ENCODE results near the gene TEX22. TPM values are rescaled to one million over a fixed set of nuclear protein-coding genes. Genes with fewer than 3 reads are reported as not detected.

TEX22 gene
- total RNA-seq, 2 donors from 2014 or later, result 0.33 TPM; not detected in 1

DNA sequence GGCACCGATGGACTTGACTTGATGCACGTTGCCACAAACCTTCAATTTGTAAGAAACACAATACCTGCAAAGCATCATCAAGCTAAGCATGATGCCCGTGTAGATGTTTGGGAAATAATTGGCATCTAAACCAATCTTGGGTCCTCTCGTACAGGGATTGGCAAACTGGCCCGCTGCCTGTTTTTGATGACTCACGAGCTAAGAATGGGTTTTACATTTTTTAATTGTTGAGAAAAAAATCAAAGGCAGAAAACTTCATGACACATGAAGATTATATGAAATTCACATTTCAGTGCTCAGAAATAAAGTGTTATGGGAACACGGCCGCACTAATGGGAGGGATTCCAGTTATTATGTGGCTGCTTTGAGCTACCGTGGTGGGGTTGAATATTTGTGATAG is 32.2 kb downstream of the TEX22 start:
- no peak overlapping the region for H3K4me3 ChIP-seq
- DNase-seq (peak in 2 of 4 donors; percentile 49 to 58), ATAC-seq (peak; percentile 25)
- TF ChIP-seq, protein P1, sequence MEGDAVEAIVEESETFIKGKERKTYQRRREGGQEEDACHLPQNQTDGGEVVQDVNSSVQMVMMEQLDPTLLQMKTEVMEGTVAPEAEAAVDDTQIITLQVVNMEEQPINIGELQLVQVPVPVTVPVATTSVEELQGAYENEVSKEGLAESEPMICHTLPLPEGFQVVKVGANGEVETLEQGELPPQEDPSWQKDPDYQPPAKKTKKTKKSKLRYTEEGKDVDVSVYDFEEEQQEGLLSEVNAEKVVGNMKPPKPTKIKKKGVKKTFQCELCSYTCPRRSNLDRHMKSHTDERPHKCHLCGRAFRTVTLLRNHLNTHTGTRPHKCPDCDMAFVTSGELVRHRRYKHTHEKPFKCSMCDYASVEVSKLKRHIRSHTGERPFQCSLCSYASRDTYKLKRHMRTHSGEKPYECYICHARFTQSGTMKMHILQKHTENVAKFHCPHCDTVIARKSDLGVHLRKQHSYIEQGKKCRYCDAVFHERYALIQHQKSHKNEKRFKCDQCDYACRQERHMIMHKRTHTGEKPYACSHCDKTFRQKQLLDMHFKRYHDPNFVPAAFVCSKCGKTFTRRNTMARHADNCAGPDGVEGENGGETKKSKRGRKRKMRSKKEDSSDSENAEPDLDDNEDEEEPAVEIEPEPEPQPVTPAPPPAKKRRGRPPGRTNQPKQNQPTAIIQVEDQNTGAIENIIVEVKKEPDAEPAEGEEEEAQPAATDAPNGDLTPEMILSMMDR (IDR thresholded peaks at IDR 0.05), result no peak
- TF ChIP-seq POLR2A (IDR thresholded peaks at IDR 0.05), result no peak
- peaks cover 6% of the 10 kb centered on the region for H3K4me1 ChIP-seq
- intact Hi-C loops (cut with DNase I), result no loop called here
- WGBS, 2 donors, result 54 to 62% methylated on average over 9 of the region's 9 CpGs
- H3K36me3 ChIP-seq (replicated peaks in 1 of 2; ENCODE audit: insufficient read depth in 1 of 2, low read depth in 2 of 2), result no peaks in the 10 kb centered on the region
- H3K9me3 ChIP-seq, result no peaks in the 10 kb centered on the region
- H3K27ac ChIP-seq, result peak overlapping the region in 2 of 4 donors; percentile 39 to 40
- no peaks in the 10 kb centered on the region for H3K27me3 ChIP-seq

GRCh38 chr14:105431256-105431655 is 32.9 kb downstream of the TEX22 start:
- DNase-seq, result no peak
- ATAC-seq, result no peak
- 90 to 100% methylated on average over 1 of the region's 1 CpG for WGBS, 2 donors
- H3K4me3 ChIP-seq, result no peak overlapping the region
- intact Hi-C loops (cut with DNase I), result no loop called here
- peak overlapping the region in 2 of 4 donors; percentile 39 to 40 for H3K27ac ChIP-seq
- H3K27me3 ChIP-seq, result no peaks in the 10 kb centered on the region
- H3K36me3 ChIP-seq (replicated peaks in 1 of 2; ENCODE audit: insufficient read depth in 1 of 2, low read depth in 2 of 2), result no peaks in the 10 kb centered on the region
- TF ChIP-seq, protein P1 (IDR thresholded peaks at IDR 0.05), result no peak
- TF ChIP-seq POLR2A (IDR thresholded peaks at IDR 0.05), result no peak
- H3K4me1 ChIP-seq, result peaks cover 6% of the 10 kb centered on the region
- H3K9me3 ChIP-seq, result no peaks in the 10 kb centered on the region

GRCh38 chr14:105432657-105433056 is 34.3 kb downstream of the TEX22 start:
- intact Hi-C loops (cut with DNase I), result no loop called here
- Histone ChIP-seq H3K27ac (no peak overlapping the region), H3K27me3 (no peaks in the 10 kb centered on the region), H3K4me3 (no peak overlapping the region), H3K36me3 (replicated peaks in 1 of 2; ENCODE audit: insufficient read depth in 1 of 2, low read depth in 2 of 2) (no peaks in the 10 kb centered on the region), H3K4me1 (peaks cover 6% of the 10 kb centered on the region), H3K9me3 (no peaks in the 10 kb centered on the region)
- ATAC-seq (no peak), DNase-seq (no peak)
- TF ChIP-seq POLR2A (IDR thresholded peaks at IDR 0.05), result no peak
- TF ChIP-seq, protein P1 (IDR thresholded peaks at IDR 0.05), result no peak
- 87 to 90% methylated on average over 12 of the region's 12 CpGs for WGBS, 2 donors

DNA sequence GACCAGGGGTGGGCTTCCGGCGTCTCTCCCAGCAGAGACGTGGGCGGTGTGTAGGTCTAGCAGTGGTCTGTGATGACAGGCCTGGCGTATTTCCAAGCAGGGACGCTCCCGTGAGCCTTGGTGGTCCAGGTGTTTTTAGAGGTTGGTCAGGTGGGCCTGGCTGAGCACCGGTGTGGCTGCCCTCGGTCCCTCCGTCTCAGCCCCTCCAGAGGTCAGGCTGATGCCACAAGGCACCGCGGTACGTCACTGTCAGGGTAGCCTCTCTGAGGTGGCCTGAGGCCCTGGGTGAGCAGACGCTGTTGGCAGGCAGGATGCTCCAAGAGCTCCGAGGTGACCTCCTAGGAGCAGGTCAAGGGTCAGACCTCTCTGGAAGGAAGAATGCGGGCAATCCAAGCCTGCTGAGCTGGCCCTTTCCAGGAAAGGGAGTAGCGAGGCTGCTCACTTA is 34.8 kb downstream of the TEX22 start:
- peaks cover 6% of the 10 kb centered on the region for H3K4me1 ChIP-seq
- no peaks in the 10 kb centered on the region for H3K9me3 ChIP-seq
- no peaks in the 10 kb centered on the region for H3K27me3 ChIP-seq
- H3K27ac ChIP-seq, result no peak overlapping the region
- no peak overlapping the region for H3K4me3 ChIP-seq
- TF ChIP-seq, protein P1 (IDR thresholded peaks at IDR 0.05), result no peak
- TF ChIP-seq POLR2A (IDR thresholded peaks at IDR 0.05), result no peak
- 72 to 86% methylated on average over 13 to 17 of the region's 17 CpGs for WGBS, 2 donors
- ATAC-seq (no peak), DNase-seq (no peak)
- intact Hi-C loops (cut with DNase I), result no loop called here
- H3K36me3 ChIP-seq (replicated peaks in 1 of 2; ENCODE audit: insufficient read depth in 1 of 2, low read depth in 2 of 2), result no peaks in the 10 kb centered on the region

- no peak for TF ChIP-seq POLR2A (IDR thresholded peaks at IDR 0.05)
- TF ChIP-seq, protein P1 (IDR thresholded peaks at IDR 0.05), result no peak
- Histone ChIP-seq H3K9me3 (no peaks in the 10 kb centered on the region), H3K4me3 (no peak overlapping the region), H3K4me1 (peaks cover 6% of the 10 kb centered on the region), H3K27me3 (no peaks in the 10 kb centered on the region), H3K27ac (no peak overlapping the region), H3K36me3 (replicated peaks in 1 of 2; ENCODE audit: insufficient read depth in 1 of 2, low read depth in 2 of 2) (no peaks in the 10 kb centered on the region)
- no peak for ATAC-seq
- intact Hi-C loops (cut with DNase I), result no loop called here
- DNase-seq, result no peak
- WGBS, 2 donors, result 85 to 89% methylated on average over 12 of the region's 12 CpGs
Measured at GRCh38 chr14:105436402-105436801, 38.1 kb downstream of the TEX22 start.

Data from body of pancreas (tissue), 4 donors.